T-helper 2 cell treated with Interferon-gamma antibody and Interleukin-4, amounts not matched to agents 5 μg/mL and 100 μg/mL, for 36 hours (primary cell): ENCODE results near the gene PTPN14.

Experiments
- DNase-seq: peaks from one replicate; pipeline ENCODE4 v3.0.0; 2021; ENCODE audit warnings: low spot score
- H3K27ac Mint-ChIP-seq: one replicate; pipeline ENCODE4 v1.8.0; 2021; ENCODE audit warnings: mild to moderate bottlenecking, mixed read lengths
- H3K27me3 Mint-ChIP-seq: one replicate; pipeline ENCODE4 v1.8.0; 2021; ENCODE audit warnings: low read depth, mixed read lengths
- H3K36me3 Mint-ChIP-seq: one replicate; pipeline ENCODE4 v1.8.0; 2021; ENCODE audit warnings: low read depth, mixed read lengths
- H3K4me1 Mint-ChIP-seq: one replicate; pipeline ENCODE4 v1.8.0; 2021; ENCODE audit warnings: low read depth, mixed read lengths
- H3K4me3 Mint-ChIP-seq: one replicate; pipeline ENCODE4 v1.8.0; 2022; ENCODE audit warnings: mild to moderate bottlenecking, moderate library complexity, mixed read lengths
- H3K9me3 Mint-ChIP-seq: one replicate; pipeline ENCODE4 v1.8.0; 2021; ENCODE audit warnings: mixed read lengths

Gene PTPN14

DNA sequence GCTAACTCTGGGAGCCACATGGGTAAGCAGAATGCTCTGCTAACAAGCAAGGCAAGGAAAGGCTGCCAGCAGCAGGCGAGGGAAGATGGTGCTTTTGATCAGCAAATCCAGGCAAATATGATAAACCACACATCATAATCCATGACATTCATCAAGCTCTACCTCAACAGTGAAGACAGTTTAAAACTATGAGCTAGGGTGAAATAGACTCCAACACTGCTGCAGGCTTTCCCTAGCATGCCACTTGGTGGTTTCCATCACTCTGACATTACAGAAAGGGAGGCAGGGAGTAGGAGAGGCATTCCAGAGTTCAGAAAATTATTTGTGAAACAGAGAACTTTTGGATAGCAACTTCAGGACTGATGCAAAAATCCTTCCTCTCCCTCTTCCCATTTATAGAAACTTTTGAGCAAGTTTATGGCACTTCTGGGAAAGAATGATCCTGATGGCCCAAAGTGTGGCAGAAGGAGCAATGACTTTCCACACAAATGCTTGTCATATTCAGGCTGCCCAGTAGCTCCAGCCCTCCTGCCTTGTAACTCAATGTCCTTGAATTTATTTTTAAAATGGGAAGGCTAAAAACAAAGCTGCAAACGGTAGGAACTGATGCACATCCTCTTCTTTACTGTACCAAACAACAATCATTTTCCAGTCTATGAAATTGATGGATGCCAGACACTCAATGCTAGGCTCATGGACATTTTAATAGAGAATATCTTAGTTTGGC is 199.7 kb downstream of the PTPN14 start:
- no peak overlapping the region for H3K27ac Mint-ChIP-seq
- H3K4me3 Mint-ChIP-seq = no peak overlapping the region
- no peak for DNase-seq
- no peaks in the 10 kb centered on the region for H3K27me3 Mint-ChIP-seq
- peaks cover 26% of the 10 kb centered on the region for H3K36me3 Mint-ChIP-seq
- no peaks in the 10 kb centered on the region for H3K4me1 Mint-ChIP-seq
- H3K9me3 Mint-ChIP-seq = no peaks in the 10 kb centered on the region

DNA sequence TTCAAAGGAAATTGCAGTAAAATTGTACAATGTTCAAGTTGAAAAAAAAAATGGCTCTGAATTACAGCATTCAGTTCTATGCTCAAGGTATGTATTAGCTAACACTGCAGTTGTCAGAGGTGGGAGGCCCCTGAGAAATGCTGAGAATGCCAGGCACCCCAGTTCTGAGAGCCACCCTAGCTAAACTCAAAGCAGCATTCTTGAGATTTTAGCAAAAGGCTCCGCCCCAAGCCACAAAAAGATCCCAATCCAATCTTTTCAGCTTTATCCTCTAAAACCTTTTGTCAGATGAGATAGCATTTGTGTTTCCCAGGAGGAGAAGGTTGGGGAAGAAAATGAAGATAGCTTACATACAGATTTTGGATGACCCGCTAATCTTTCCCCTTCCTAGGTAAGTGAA is 201.6 kb downstream of the PTPN14 start:
- H3K9me3 Mint-ChIP-seq = peaks cover 7% of the 10 kb centered on the region
- no peaks in the 10 kb centered on the region for H3K4me1 Mint-ChIP-seq
- no peak overlapping the region for H3K27ac Mint-ChIP-seq
- no peaks in the 10 kb centered on the region for H3K27me3 Mint-ChIP-seq
- DNase-seq = no peak
- H3K36me3 Mint-ChIP-seq = peaks cover 26% of the 10 kb centered on the region
- H3K4me3 Mint-ChIP-seq = no peak overlapping the region

DNA sequence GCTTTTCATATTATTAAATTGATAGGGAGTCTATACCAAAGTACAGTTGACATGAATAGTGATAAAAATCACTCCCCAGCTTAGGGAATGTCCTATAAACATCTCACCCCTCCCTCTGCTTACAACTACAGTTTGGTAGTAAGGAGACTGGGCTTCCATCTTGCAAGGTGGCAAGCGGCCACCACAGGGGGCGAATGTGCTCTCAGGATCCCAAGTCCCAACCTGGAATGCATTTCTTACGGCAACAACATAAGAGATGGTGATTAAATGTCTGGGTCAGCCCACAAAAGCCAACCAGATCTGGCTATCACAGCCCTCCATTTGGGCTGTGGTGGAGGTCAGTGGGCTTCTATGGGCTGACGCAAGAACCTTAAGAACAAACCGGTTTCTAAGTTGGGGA is 202.4 kb downstream of the PTPN14 start:
- Mint-ChIP-seq H3K4me1 (no peaks in the 10 kb centered on the region), H3K4me3 (no peak overlapping the region), H3K9me3 (peaks cover 12% of the 10 kb centered on the region), H3K36me3 (peaks cover 33% of the 10 kb centered on the region), H3K27ac (no peak overlapping the region), H3K27me3 (no peaks in the 10 kb centered on the region)
- DNase-seq = no peak

DNA sequence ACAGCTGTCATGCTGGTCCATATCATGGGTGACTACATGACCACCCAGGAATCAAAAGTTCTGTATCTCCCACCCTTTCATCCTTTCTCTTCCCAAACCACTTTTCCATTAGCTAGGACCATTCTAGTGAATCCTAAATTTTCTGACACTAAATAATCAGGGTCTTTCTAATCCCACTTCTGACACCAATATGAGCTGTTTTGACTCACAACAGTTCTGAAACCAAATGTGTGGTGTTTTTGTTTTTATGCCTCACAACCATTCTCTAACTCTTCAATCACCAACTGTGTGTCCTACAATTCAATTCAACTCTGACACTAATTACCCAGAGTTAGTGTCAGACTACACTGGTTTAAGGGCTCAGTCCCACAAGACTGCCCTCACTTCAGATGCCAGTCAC is 206.5 kb downstream of the PTPN14 start:
- no peaks in the 10 kb centered on the region for H3K4me1 Mint-ChIP-seq
- no peak overlapping the region for H3K27ac Mint-ChIP-seq
- H3K36me3 Mint-ChIP-seq = peaks cover 43% of the 10 kb centered on the region
- H3K9me3 Mint-ChIP-seq = peaks cover 17% of the 10 kb centered on the region
- no peak for DNase-seq
- no peak overlapping the region for H3K4me3 Mint-ChIP-seq
- H3K27me3 Mint-ChIP-seq = no peaks in the 10 kb centered on the region

DNA sequence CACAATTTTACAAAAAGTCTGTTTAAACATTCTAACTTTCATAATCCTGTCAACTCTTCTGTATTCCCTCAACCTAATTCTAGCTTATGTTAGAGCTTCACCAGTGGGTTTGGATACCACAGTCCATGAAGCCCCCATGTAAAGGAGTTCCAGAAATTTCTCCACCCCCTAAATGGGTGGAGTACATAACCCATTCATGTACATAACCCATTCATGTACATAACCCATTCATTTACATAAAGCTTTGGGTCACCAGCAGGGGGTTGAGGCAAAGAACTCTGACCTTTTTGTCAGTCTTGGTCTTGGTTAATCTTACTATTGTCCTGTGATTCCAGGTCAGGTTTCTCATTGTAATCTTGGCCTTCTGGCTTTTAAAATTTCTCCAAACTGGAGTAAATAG is 208.9 kb downstream of the PTPN14 start:
- H3K36me3 Mint-ChIP-seq = peaks cover 42% of the 10 kb centered on the region
- H3K4me1 Mint-ChIP-seq = peaks cover 3% of the 10 kb centered on the region
- no peak overlapping the region for H3K27ac Mint-ChIP-seq
- peaks cover 17% of the 10 kb centered on the region for H3K9me3 Mint-ChIP-seq
- no peak for DNase-seq
- no peaks in the 10 kb centered on the region for H3K27me3 Mint-ChIP-seq
- H3K4me3 Mint-ChIP-seq = no peak overlapping the region

DNA sequence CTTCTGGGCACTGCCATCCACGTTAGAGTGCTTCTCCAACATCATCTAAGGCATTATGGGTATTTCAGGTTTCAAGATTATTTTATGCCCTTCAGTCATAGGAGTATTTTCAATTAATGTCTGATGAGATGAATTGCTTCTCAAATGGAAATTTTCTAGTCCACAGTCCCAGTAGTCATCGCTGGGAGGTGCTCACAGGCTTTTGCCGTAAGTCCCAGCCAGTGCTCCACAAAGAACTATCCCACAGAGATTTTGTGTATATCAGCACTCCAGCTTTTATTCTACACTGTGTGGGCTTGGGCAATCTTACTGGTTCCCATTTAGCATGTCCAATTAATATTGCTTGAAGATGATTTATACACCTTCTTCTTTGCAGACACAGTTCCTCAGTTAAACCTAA is 209.5 kb downstream of the PTPN14 start:
- Mint-ChIP-seq H3K9me3 (peaks cover 17% of the 10 kb centered on the region), H3K36me3 (peaks cover 44% of the 10 kb centered on the region), H3K27ac (no peak overlapping the region), H3K27me3 (no peaks in the 10 kb centered on the region), H3K4me1 (peaks cover 8% of the 10 kb centered on the region), H3K4me3 (no peak overlapping the region)
- DNase-seq = no peak

DNA sequence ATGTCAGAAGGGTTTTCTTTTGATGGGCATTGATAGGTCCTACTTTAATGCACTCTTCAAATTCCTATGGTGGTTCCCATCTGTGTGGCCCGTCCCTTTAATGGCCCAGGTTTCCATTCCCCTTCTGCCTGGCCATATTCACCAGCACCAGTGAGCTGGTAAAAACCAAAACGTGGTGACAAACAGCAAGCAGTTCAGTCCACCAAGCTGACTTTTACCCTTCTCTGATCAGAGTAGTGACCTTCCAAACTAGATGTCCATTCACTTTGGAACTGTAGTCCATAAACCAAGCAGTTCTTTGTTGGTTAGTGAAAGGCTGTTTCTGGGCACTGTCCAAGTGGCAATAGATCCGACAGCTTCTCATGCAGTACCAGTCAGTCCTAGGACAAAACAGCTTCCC is 209.9 kb downstream of the PTPN14 start:
- Mint-ChIP-seq H3K4me1 (peaks cover 13% of the 10 kb centered on the region), H3K27ac (no peak overlapping the region), H3K9me3 (peaks cover 17% of the 10 kb centered on the region), H3K27me3 (no peaks in the 10 kb centered on the region), H3K4me3 (no peak overlapping the region), H3K36me3 (peaks cover 48% of the 10 kb centered on the region)
- DNase-seq = no peak

DNA sequence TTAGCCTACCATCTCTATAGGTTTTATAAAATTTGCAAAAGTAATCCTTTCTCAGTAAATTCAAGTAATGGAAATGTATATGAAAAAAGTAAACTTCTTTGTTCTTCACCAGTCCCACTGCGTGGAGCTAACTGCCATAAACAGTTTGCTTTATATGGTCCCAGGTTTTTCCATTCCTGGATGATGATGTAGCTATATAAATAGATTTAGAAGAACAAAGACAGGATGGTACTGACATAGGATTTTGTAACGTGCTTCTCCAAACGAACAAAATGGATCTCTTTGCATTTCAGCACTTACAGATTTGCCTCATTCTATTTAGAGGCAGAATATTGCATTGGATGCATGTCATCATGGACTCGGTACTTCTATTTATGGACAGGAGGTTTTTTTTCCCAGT is 213.2 kb downstream of the PTPN14 start:
- H3K9me3 Mint-ChIP-seq = no peaks in the 10 kb centered on the region
- no peak for DNase-seq
- peaks cover 21% of the 10 kb centered on the region for H3K4me1 Mint-ChIP-seq
- H3K36me3 Mint-ChIP-seq = peaks cover 28% of the 10 kb centered on the region
- no peaks in the 10 kb centered on the region for H3K27me3 Mint-ChIP-seq
- H3K4me3 Mint-ChIP-seq = no peak overlapping the region
- no peak overlapping the region for H3K27ac Mint-ChIP-seq

DNA sequence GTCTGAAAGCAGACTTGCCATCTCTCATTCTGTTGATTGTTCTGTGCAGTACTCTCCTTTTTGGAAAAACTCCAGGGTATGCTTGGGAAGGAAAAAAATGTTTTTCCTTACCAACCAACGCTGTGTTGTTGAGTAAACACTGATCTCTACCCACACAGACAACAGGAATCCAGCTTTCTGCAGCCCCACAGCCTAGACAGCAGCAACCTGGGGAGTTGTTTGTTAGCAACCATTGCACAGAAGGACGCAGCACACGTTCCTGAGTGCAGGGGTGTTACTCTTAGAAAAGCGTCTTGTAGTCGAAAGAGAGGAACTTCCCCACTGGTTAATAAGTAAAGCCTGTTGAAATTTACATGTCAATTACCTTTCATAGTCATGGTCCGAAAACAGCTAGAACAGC is 213.9 kb downstream of the PTPN14 start:
- Mint-ChIP-seq H3K4me3 (no peak overlapping the region), H3K4me1 (peaks cover 24% of the 10 kb centered on the region), H3K27ac (no peak overlapping the region), H3K36me3 (peaks cover 28% of the 10 kb centered on the region), H3K9me3 (no peaks in the 10 kb centered on the region), H3K27me3 (no peaks in the 10 kb centered on the region)
- no peak for DNase-seq

DNA sequence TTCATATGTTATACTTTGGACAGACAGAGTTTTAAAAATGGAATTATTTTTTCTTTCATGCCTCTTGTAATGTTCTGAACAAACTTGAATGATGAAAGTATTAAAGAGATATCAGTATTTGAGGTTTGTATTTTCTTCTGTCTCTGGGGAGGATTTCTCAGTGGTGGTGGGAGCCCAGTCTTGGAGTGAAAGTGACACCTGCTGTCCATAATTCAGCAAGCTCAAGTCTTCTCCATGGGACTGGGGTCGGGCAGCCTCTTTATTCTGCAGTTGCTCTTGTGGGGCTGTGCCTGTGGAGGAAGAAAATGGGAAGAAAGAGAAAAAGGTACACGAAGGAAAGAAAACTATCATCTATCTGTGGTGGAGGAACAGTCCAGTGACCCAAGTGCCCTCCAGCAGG is 214.4 kb downstream of the PTPN14 start:
- Mint-ChIP-seq H3K4me3 (no peak overlapping the region), H3K27ac (no peak overlapping the region), H3K36me3 (peaks cover 24% of the 10 kb centered on the region), H3K4me1 (peaks cover 24% of the 10 kb centered on the region), H3K27me3 (no peaks in the 10 kb centered on the region), H3K9me3 (no peaks in the 10 kb centered on the region)
- DNase-seq = no peak

DNA sequence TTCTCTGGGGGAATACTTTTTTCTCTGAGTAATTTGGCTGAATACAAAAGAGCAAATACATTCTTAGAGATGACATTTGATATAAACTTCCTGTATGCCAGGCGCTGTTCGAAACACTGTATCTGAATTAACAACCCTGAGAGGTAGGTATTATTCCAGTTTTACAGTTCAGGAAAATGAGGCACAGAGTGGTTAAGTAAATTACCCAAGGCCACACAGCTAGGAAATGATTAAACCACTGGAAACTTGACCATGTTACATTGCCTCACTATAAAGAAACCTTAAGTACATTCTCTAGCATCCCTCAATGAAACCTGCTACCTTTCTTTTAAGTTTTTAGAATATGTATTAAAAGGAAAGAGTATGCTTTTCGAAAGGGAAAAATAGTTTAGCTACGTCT is 215.8 kb downstream of the PTPN14 start:
- H3K27ac Mint-ChIP-seq = no peak overlapping the region
- peaks cover 23% of the 10 kb centered on the region for H3K36me3 Mint-ChIP-seq
- H3K9me3 Mint-ChIP-seq = no peaks in the 10 kb centered on the region
- DNase-seq = no peak
- no peaks in the 10 kb centered on the region for H3K27me3 Mint-ChIP-seq
- peaks cover 28% of the 10 kb centered on the region for H3K4me1 Mint-ChIP-seq
- no peak overlapping the region for H3K4me3 Mint-ChIP-seq

DNA sequence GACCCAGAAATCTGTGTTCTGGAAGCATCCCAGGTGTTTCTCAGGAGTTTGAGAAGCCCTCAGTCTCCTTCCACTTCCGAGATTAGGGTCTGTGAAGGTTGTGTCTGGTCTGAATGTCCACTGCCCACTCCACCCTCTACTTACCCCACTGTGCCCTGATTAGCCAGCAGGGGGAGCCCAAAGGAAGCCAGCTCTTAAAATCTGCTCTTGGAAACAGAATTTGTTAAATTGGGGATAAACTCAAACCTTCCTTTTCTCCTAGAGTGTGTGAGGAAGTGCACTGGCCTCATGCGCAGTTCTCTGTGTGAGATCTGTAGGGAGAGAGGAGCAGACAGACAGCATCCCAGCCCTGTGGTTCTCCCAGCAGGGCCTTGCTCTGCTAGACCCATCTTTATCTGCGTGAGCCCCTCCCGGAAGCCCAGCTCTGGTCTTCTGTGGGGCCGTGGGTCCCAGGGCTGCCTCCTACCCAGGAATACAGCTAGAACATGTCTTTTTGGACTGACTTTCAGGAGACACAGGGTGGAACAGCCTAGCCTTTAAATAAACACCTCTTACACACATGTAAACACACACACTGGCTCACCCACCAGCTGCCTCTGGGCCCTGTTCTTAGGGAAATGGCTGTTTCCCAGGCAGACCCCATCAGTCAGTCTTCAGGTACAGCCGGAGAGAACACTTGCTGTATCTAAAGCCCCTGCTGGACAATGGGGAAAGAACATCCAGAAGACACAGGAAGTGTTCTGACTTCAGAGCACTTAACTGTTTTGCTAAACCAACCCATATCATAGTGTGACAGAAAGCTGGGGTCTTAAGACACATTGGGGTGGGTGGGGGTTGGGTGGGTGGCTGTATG is 218.2 kb downstream of the PTPN14 start:
- no peaks in the 10 kb centered on the region for H3K9me3 Mint-ChIP-seq
- peaks cover 28% of the 10 kb centered on the region for H3K4me1 Mint-ChIP-seq
- H3K27ac Mint-ChIP-seq = peak overlapping the region; percentile 76
- DNase-seq = peak; percentile 42
- no peaks in the 10 kb centered on the region for H3K27me3 Mint-ChIP-seq
- H3K36me3 Mint-ChIP-seq = peaks cover 28% of the 10 kb centered on the region
- H3K4me3 Mint-ChIP-seq = no peak overlapping the region

DNA sequence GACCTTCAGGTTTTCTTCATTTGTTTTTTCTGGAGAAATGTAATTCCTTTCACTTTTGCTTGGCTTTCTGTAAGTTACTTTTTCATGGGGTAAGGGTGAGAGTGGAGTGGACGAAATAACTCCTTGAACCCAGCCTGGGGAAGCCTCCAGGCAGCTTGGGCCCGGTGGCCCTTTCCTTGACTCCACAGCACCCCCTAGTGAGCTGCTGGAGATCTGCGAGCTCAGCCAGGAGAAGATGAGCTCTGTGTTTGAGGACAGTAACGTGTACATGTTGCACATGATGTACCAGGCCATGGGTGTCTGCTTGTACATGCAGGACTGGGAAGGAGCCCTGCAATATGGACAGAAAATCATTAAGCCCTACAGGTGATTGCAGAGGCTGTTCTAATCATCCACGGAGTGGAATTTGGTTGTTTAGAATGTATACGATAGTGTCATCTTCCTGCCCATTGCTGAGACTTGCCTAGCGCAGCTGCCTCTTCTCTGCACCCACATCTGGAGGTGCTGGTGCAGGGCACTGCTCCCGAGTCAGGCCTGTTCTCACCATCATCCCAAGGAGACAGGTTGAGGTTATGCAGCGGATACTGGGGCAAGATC is 219.5 kb downstream of the PTPN14 start:
- peaks cover 22% of the 10 kb centered on the region for H3K4me1 Mint-ChIP-seq
- no peaks in the 10 kb centered on the region for H3K27me3 Mint-ChIP-seq
- H3K9me3 Mint-ChIP-seq = no peaks in the 10 kb centered on the region
- H3K36me3 Mint-ChIP-seq = peaks cover 18% of the 10 kb centered on the region
- peak; percentile 29 for DNase-seq
- H3K4me3 Mint-ChIP-seq = no peak overlapping the region
- H3K27ac Mint-ChIP-seq = no peak overlapping the region

DNA sequence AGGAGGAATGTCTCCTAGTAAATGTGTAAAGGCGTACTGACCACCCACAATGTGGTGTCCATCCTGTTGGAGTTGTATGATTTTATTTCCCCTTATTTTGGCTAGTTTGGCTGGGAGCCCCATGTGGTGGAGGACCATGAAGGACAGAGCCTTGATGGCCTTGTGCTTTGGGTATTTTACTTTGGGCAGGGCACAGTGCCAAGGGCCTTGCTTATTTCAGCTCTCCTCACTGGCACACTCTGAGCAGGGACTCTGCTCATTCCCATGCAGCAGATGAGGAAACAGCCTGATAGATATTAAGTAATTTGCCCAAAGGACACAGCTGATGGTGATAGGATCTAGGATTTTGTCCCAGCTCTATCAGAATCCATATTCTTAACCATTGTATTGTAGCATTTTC is 220.2 kb downstream of the PTPN14 start:
- H3K27me3 Mint-ChIP-seq = no peaks in the 10 kb centered on the region
- H3K4me3 Mint-ChIP-seq = no peak overlapping the region
- no peaks in the 10 kb centered on the region for H3K9me3 Mint-ChIP-seq
- H3K4me1 Mint-ChIP-seq = peaks cover 19% of the 10 kb centered on the region
- H3K27ac Mint-ChIP-seq = no peak overlapping the region
- no peak for DNase-seq
- peaks cover 15% of the 10 kb centered on the region for H3K36me3 Mint-ChIP-seq
